GM19438 (cell line): Measurements from ENCODE around the gene PNMA6E.

Experiments used
- ATAC-seq: cut with Tn5 transposase; IDR thresholded peaks from one replicate; pipeline ENCODE4 v1.9.1; 2021; ENCODE audit warnings: low read depth; ENCODE audit not compliant: unreplicated experiment

PNMA6E gene

DNA sequence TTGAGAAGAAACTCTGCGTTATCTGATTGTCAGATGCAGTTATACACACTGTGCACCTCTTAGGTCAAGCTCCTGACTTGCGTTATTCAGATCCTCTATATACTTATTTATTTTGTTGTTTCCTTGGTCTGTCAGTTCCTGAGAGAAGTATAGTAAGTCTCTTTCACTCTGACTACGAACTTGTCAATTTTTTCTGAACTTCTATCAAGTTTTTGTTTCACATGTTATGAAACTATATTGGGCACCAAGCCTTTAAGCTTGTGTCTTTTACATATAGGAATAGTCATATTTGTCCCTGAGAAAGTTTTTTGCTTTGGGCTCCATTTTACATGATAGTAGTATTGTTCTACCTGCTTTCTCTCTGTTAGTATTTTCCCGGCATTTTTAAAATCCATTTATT, 35.5 kb downstream of the PNMA6E start:
- no peak for ATAC-seq

DNA sequence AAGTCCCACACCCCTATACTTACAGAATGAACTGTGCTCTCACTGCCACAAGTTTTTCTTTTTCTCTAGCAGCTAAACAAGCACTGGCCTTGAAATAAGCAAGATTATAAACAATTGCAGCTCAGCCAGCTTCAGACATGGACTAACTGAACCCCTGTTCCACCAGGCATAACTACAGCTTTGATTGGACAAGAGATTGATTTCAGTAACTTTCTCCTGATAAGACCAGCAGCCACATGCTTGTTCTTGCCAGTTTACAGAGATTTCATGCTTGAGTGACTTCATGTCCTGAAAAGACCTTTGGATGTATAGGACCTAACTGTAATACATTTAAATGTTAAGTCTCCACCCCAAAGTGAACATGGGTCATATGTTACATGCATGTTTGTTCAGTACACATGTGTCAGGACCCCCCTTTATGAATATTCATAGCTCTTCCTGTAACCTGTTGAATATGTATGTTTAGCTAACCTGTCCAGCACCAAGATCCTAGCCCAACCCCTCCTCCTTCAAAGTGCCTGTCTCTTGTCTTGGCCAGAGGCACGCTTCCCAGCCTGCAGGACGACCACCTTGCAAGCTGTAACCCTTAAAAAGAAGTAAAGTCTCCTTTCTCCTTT, 39.3 kb downstream of the PNMA6E start:
- ATAC-seq = no peak

DNA sequence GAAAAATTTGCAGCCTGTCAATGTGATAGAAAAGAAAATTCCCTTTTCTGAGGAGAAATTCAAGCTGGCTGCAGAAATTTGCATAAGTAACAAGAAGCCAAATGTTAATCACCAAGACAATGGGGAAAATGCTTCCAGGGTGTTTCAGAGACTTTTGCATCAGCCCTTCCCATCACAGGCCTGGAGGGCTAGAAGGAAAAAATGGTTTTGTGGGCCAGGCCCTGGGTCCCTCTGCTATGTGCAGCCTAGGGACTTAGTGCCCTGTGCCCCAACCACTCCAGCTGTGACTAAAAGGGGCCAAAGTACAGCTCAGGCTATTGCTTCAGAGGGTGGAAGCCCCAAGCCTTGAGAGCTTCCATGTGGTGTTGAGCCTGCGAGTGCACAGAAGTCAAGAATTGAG, 43.3 kb downstream of the PNMA6E start:
- no peak for ATAC-seq

DNA sequence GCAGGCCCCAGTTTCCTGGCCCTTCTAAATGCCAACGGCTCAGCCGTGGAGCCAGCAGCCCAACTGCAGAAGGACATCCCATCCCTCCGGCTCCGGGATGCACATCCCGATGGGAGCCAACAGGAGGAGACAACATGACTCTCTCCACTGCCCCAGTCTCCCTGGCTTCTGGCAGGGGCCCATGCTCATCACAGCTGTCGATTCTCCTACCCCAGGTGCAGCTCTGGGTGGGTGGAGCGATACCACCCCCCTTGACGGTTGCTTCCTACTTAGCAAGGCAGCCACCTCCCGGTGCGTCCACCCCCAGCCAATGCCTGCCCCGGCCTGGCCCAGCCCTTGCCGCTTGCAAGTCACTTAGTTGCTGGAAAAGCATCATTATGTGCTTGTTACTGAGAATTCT, 47.7 kb downstream of the PNMA6E start:
- ATAC-seq = no peak

DNA sequence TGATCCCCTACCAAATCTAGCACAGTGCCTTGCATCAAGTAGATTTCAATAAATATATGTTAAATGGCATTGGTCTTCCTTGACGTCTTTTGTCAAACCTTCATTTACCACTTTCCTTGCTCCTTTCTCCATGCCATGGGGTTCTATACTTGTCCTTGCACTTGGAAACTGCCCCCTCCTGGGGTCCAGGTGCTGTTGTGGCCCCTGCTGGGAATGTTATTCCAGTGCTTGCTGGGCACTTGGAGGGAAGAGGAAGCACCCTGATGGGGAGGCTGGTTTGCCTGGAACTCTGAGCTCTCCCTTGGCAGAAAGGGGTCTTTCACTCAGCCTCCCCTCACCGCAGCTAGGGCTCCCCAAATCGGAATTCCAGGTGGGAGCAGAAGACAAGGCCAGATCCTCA, 48.3 kb downstream of the PNMA6E start:
- no peak for ATAC-seq

DNA sequence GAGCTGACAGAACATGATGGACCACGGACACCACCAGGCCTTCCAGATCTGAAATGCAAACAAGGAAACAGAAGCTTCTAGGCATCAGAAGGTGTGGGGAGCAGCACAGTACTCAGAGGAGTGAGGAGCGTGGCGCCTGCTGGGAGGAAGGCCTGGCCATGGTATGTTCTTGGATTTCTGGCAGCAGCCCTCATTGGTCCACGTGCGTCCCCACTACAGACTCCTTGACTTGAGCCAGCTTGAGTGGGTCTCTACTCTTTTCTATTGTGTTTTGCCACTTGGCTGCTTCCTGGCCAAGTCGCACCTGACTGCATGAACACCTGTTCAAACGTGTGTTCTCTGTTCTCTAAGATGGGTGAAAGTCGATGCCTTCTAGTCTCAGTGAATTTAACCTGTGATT, 49.2 kb downstream of the PNMA6E start:
- ATAC-seq = no peak

DNA sequence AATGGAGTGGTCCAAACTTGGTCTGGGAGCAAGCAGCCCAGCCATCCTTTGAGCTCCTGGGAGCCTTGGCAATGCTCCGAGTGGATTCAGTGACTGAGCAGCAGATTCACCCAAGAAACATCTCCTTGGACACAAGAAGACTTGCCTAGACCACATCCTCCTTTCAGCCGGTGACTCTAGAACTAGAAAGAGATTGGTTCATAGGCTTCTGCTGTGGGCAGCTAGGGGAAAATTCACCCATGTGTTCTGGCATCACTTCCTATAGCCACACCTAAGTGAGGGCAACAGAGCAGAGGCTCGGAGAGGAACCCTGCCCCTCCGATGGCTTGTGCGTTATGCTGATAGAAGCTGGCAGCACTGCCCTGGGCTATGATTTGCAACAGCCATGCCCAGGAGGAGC, 51.2 kb downstream of the PNMA6E start:
- ATAC-seq = no peak

DNA sequence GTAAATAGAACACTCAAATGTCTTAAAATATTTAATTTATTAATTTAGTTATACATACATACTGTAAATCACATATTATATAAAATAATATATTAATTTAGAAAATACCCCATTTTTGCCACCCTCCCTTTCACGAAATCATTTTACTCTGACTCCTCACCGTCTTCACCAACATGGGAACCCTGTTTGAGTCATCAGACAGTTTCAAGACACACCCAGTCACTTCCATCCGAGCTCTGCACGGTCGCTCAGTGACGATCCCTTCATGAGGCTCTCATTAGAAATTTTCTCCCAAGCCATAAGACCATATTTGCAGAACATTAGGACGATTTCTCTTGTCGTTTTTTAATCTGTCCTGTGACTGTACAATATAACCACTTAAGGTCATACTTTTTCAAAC, 52.7 kb downstream of the PNMA6E start:
- ATAC-seq = no peak

DNA sequence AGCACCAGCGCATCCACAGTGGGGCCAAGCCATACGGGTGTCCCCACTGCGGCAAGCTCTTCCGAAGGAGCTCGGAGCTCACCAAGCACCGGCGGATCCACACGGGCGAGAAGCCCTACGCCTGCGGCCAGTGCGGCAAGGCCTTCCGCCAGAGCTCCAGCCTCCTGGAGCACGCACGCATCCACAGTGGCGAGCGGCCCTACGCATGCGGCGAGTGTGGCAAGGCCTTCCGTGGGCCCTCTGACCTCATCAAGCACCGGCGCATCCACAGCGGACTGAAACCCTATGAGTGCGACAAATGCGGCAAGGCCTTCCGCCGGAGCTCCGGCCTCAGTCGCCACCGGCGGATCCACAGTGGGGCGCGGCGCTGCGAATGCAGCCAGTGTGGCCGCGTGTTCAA, 53.6 kb downstream of the PNMA6E start:
- ATAC-seq = no peak
